NK-92 (cell line): ENCODE results near the gene BANP.

ENCODE experiments used
- DNase-seq: peaks from one replicate; lab custom pipeline; 2025; ENCODE audit not compliant: unreplicated experiment; lab: John Stamatoyannopoulos, UW

BANP gene

GRCh38 chr16:87948735-87949070 lies 2.5 kb upstream of the BANP start:
- DNase-seq: no peak

- no peak for DNase-seq
These were observed 2.0 kb upstream of the BANP start for GRCh38 chr16:87949071-87949744.

- DNase-seq: no peak
These were observed 611 bp downstream of the BANP start for GRCh38 chr16:87951552-87952538.

- DNase-seq: no peak
These were observed 1.5 kb downstream of the BANP start for GRCh38 chr16:87952751-87953150.

GRCh38 chr16:87953308-87954215 lies 2.3 kb downstream of the BANP start:
- no peak for DNase-seq

- no peak for DNase-seq
These were observed 3.1 kb downstream of the BANP start for GRCh38 chr16:87954361-87954760.

- DNase-seq: no peak
These were observed 3.6 kb downstream of the BANP start for GRCh38 chr16:87954826-87955225.

- DNase-seq: no peak
These were observed 4.3 kb downstream of the BANP start for GRCh38 chr16:87955302-87956097.

- no peak for DNase-seq
These were observed 4.8 kb downstream of the BANP start for GRCh38 chr16:87956098-87956364.

GRCh38 chr16:87956365-87957231 lies 5.4 kb downstream of the BANP start:
- DNase-seq: no peak

GRCh38 chr16:87957296-87958094 lies 6.3 kb downstream of the BANP start:
- DNase-seq: no peak

- DNase-seq: no peak
These were observed 7.4 kb downstream of the BANP start for GRCh38 chr16:87958632-87959031.

- no peak for DNase-seq
These were observed 8.3 kb downstream of the BANP start for GRCh38 chr16:87959391-87959990.

- no peak for DNase-seq
These were observed 9.1 kb downstream of the BANP start for GRCh38 chr16:87960296-87960695.

- DNase-seq: no peak
These were observed 9.6 kb downstream of the BANP start for GRCh38 chr16:87960852-87961251.

GRCh38 chr16:87961623-87962022 lies 10.4 kb downstream of the BANP start:
- no peak for DNase-seq

GRCh38 chr16:87963400-87963799 lies 12.2 kb downstream of the BANP start:
- no peak for DNase-seq

- DNase-seq: no peak
These were observed 12.9 kb downstream of the BANP start for GRCh38 chr16:87964049-87964659.
